ENCODE results near the gene SFXN4. TPM values are rescaled to one million over a fixed set of nuclear protein-coding genes. Genes with fewer than 3 reads are reported as not detected.
A peak's percentile ranks its signal among the peaks of the same experiment; 100 is the strongest.

Gene SFXN4
- total and polyA plus RNA-seq, 2 of the 13 experiments (the other 11 are each of a cell fraction or from before 2014, with no cell fraction given) = 47.7 to 64.9 TPM

DNA sequence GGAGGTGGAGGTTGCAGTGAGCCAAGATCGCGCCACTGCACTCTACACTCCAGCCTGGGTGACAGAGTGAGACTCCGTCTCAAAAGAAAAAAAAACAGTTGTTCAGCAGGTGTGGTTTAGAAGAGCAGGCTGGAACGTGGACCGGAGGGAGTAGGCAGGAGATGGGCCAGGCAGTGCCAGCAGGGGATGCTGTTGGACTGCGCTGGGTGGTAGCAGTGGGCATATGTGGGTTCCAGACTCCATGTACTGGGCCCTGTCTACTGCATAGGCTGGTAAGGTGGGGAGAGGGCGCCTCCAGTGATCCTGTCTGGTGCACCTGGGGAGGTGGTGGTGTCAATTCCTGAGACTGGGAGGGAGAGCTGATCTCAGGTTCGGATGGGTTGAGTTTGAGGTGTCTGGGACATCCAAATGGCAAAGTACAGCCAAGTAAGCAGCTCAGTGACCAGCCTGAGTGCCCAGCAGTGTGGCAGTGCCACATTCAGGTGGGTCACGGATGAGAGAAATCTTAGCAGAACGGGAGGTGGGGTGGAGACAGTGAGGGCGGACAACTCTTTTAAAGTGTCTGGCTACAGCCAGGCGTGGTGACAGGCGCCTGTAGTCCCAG is 25.9 kb downstream of the SFXN4 start (continued):
- TF ChIP-seq, protein P1, sequence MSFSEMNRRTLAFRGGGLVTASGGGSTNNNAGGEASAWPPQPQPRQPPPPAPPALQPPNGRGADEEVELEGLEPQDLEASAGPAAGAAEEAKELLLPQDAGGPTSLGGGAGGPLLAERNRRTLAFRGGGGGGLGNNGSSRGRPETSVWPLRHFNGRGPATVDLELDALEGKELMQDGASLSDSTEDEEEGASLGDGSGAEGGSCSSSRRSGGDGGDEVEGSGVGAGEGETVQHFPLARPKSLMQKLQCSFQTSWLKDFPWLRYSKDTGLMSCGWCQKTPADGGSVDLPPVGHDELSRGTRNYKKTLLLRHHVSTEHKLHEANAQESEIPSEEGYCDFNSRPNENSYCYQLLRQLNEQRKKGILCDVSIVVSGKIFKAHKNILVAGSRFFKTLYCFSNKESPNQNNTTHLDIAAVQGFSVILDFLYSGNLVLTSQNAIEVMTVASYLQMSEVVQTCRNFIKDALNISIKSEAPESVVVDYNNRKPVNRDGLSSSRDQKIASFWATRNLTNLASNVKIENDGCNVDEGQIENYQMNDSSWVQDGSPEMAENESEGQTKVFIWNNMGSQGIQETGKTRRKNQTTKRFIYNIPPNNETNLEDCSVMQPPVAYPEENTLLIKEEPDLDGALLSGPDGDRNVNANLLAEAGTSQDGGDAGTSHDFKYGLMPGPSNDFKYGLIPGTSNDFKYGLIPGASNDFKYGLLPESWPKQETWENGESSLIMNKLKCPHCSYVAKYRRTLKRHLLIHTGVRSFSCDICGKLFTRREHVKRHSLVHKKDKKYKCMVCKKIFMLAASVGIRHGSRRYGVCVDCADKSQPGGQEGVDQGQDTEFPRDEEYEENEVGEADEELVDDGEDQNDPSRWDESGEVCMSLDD (CRISPR knock-in tag; IDR thresholded peaks at IDR 0.05; ENCODE audit: borderline replicate concordance) = no peak
- TF ChIP-seq SIX1 (CRISPR knock-in tag; IDR thresholded peaks at IDR 0.05; ENCODE audit: borderline replicate concordance) (no peak), ZNF776 (CRISPR knock-in tag; IDR thresholded peaks at IDR 0.05) (no peak), TBP (CRISPR knock-in tag; IDR thresholded peaks at IDR 0.05) (no peak), ZFP62 (CRISPR knock-in tag; IDR thresholded peaks at IDR 0.05) (no peak), ZNF451 (CRISPR knock-in tag; IDR thresholded peaks at IDR 0.05) (no peak), ZNF766 (CRISPR knock-in tag; IDR thresholded peaks at IDR 0.05; ENCODE audit: borderline replicate concordance) (0 out of 2 replicates have a peak, but pooled peaks have one; percentile 18), CEBPB (IDR thresholded peaks at IDR 0.05; ENCODE audit: borderline replicate concordance, low read depth, low read length) (no peak), ZNF552 (CRISPR knock-in tag; IDR thresholded peaks at IDR 0.05; ENCODE audit: borderline replicate concordance) (no peak), TBX2 (CRISPR knock-in tag; IDR thresholded peaks at IDR 0.05; ENCODE audit: borderline replicate concordance) (no peak), ZNF263 (CRISPR knock-in tag; IDR thresholded peaks at IDR 0.05) (no peak), NFYB (CRISPR knock-in tag; IDR thresholded peaks at IDR 0.05) (no peak), MTA1 (CRISPR knock-in tag; IDR thresholded peaks at IDR 0.05; ENCODE audit: borderline replicate concordance) (no peak), NR2F6 (IDR thresholded peaks at IDR 0.05) (no peak), NR2F6 (CRISPR knock-in tag; IDR thresholded peaks at IDR 0.05) (no peak), ZNF563 (CRISPR knock-in tag; IDR thresholded peaks at IDR 0.05) (0 out of 2 replicates have a peak, but pooled peaks have one; percentile 8), RBM39 (IDR thresholded peaks at IDR 0.05; ENCODE audit: low read depth, low read length, poor library complexity, severe bottlenecking) (peak; percentile 16), GATAD2A (CRISPR knock-in tag; IDR thresholded peaks at IDR 0.05) (0 out of 2 replicates have a peak, but pooled peaks have one; percentile 21)
- TF ChIP-seq, protein P2, sequence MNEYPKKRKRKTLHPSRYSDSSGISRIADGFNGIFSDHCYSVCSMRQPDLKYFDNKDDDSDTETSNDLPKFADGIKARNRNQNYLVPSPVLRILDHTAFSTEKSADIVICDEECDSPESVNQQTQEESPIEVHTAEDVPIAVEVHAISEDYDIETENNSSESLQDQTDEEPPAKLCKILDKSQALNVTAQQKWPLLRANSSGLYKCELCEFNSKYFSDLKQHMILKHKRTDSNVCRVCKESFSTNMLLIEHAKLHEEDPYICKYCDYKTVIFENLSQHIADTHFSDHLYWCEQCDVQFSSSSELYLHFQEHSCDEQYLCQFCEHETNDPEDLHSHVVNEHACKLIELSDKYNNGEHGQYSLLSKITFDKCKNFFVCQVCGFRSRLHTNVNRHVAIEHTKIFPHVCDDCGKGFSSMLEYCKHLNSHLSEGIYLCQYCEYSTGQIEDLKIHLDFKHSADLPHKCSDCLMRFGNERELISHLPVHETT (CRISPR knock-in tag; conservative IDR thresholded peaks at IDR 0.05) = no peak
- TF ChIP-seq, protein P3, sequence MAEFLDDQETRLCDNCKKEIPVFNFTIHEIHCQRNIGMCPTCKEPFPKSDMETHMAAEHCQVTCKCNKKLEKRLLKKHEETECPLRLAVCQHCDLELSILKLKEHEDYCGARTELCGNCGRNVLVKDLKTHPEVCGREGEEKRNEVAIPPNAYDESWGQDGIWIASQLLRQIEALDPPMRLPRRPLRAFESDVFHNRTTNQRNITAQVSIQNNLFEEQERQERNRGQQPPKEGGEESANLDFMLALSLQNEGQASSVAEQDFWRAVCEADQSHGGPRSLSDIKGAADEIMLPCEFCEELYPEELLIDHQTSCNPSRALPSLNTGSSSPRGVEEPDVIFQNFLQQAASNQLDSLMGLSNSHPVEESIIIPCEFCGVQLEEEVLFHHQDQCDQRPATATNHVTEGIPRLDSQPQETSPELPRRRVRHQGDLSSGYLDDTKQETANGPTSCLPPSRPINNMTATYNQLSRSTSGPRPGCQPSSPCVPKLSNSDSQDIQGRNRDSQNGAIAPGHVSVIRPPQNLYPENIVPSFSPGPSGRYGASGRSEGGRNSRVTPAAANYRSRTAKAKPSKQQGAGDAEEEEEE (CRISPR knock-in tag; IDR thresholded peaks at IDR 0.05; ENCODE audit: borderline replicate concordance) = no peak
- TF ChIP-seq, protein P4, sequence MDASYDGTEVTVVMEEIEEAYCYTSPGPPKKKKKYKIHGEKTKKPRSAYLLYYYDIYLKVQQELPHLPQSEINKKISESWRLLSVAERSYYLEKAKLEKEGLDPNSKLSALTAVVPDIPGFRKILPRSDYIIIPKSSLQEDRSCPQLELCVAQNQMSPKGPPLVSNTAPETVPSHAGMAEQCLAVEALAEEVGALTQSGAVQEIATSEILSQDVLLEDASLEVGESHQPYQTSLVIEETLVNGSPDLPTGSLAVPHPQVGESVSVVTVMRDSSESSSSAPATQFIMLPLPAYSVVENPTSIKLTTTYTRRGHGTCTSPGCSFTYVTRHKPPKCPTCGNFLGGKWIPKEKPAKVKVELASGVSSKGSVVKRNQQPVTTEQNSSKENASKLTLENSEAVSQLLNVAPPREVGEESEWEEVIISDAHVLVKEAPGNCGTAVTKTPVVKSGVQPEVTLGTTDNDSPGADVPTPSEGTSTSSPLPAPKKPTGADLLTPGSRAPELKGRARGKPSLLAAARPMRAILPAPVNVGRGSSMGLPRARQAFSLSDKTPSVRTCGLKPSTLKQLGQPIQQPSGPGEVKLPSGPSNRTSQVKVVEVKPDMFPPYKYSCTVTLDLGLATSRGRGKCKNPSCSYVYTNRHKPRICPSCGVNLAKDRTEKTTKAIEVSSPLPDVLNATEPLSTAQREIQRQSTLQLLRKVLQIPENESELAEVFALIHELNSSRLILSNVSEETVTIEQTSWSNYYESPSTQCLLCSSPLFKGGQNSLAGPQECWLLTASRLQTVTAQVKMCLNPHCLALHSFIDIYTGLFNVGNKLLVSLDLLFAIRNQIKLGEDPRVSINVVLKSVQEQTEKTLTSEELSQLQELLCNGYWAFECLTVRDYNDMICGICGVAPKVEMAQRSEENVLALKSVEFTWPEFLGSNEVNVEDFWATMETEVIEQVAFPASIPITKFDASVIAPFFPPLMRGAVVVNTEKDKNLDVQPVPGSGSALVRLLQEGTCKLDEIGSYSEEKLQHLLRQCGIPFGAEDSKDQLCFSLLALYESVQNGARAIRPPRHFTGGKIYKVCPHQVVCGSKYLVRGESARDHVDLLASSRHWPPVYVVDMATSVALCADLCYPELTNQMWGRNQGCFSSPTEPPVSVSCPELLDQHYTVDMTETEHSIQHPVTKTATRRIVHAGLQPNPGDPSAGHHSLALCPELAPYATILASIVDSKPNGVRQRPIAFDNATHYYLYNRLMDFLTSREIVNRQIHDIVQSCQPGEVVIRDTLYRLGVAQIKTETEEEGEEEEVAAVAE (CRISPR knock-in tag; IDR thresholded peaks at IDR 0.05; ENCODE audit: borderline replicate concordance) = no peak
